ENCODE measurements around the gene HK1.
"Not testable (repeated sequence)": the region's sequence is repeated elsewhere in the genome, so short reads cannot be mapped to it uniquely, and the experiment has no call there.

Gene HK1

DNA sequence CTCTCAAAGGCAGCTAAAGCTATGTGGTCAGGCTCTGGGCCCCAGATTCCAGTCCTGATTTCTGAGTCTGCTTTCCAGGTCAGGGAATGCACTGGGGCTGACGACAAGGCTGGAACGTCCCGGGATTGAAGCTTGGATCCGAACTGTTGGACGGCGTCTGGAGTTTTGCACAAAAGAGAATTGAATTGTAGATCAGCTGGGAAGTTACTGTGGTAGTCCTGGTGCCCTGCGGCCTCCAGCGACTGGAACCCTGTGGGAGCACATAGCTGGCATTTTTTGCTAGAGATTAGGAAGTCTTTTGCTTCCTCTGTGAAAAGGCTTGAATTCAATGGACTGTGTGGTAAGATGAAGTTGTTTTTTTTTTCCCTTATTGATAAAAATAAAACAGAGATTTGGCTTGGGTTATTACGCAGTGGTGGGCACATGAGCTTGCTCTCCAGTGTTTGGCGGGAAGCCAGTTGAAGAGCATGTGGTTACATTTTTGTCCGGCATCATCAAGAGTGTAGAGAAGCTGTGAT is at the start of gene HK1:
Gene HK1 (plus strand): TSS at position 51 of the 518 bp plus-strand sequence.
- DNase-seq (ENCODE audit: low read depth, low spot score), result peak; percentile 90

DNA sequence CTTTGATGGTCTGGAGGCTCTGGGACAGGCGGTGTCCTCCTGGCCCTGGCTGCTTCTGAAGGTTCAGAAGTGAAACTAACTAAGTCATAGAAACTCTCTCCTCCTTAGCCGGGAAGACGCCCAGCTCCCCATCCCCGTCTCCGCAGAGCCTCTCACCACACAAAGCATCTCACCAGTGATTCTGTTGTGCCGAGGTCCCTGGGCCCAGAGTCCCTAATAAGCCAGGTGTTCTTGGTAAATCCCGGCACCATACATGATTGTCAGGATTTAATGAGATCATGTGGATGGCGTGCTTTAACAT is 48.7 kb upstream of the HK1 start:
- DNase-seq (ENCODE audit: low read depth, low spot score), result no peak

DNA sequence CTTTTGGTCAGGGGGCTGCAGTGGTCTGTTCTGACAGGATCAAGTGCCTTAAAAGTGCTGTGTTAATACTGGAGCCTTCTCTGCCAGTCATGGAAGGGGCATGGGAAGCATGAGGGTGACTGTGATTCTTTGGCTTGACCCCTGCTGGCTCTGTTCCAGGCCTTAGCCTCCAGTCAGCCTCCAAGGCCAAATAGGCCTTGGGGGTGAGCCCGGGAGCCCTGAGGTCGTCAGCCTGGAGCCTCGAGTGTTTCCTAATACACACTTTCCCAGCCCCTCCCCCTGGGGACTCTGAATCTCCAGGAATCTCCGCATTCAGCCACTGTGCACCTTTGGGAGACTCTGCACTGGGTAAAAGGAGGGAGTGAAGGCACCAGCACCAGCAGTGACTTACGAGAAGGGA is 48.2 kb upstream of the HK1 start:
- DNase-seq (ENCODE audit: low read depth, low spot score), result no peak

DNA sequence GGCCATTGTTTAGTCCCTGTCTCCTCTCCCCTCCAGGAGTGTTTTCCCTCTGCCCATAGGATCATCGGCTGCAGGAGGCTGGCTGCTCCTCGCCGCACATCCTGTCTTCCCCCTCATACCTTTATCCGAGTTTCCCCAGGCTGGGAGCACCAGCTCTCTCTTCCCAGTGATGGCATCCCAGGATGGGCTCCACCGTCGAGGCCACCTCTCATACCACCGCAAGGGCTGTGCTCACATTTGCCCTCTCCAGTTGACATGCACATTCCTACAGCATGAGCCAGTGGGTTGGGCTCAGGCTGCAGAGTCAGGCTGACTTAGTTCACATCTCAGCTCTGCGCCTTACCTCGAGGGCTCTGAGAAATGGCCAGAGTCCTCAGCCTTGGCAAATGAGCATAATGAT is 46.0 kb upstream of the HK1 start:
- DNase-seq (ENCODE audit: low read depth, low spot score), result peak; percentile 80

GRCh38 chr10:69232736-69233480 is 45.4 kb upstream of the HK1 start:
- DNase-seq (ENCODE audit: low read depth, low spot score), result no peak

DNA sequence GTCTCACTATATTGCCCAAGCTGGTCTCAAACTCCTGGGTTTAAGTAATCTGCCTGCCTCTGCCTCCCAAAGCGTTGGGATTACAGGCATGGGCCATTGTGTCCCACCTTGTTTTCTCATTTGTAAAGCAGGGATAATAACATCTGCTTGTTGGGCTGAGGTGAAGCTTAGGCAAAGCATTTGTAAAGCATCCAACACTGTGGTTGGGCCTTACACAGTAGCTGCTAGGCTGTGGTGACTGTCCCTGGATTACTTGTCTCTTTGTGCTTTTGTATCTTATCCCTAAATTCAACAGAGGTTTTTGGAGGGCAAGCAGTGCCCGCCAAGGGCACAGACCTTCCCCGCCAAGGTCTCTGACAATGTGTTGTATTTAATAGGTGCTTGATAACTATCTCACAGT is 43.8 kb upstream of the HK1 start:
- DNase-seq (ENCODE audit: low read depth, low spot score), result no peak

DNA sequence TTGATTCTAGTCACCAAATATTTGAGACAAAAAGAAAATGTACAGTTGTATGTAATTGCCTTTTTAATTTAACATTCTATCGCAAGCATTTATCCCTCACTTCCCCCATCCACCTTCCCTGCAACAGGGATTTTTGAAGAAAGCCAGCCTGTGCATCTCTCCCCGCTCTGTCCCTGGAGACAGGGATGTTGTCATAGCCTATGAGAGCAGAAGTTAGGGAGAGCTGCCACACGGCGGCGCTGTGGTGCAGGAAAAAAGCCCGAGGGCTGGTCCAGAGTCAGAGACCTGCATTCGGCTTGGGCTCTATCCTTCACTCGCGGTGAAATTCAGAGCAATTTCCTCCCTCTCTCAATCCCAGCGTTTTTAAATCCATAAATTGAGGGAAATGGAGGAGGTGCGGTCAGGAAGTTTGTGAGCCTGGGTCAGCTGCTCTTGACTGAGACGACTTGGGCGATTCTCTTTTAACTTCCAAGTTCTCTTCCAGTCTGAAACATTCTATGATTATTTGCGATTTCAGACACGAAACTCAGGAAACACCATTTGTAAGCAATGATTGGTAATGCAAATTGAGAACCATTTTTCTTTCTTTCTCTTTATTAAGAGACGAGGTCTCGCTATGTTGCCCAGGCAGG is 40.7 kb upstream of the HK1 start:
- peak; percentile 93 for DNase-seq (ENCODE audit: low read depth, low spot score)

- DNase-seq (ENCODE audit: low read depth, low spot score), result no peak
Observed at GRCh38 chr10:69239136-69239535, 39.2 kb upstream of the HK1 start.

- DNase-seq (ENCODE audit: low read depth, low spot score), result no peak
Observed at GRCh38 chr10:69239816-69240434, 38.4 kb upstream of the HK1 start.

GRCh38 chr10:69240455-69240854 is 37.8 kb upstream of the HK1 start:
- DNase-seq (ENCODE audit: low read depth, low spot score), result no peak

GRCh38 chr10:69241575-69241974 is 36.7 kb upstream of the HK1 start:
- no peak for DNase-seq (ENCODE audit: low read depth, low spot score)

DNA sequence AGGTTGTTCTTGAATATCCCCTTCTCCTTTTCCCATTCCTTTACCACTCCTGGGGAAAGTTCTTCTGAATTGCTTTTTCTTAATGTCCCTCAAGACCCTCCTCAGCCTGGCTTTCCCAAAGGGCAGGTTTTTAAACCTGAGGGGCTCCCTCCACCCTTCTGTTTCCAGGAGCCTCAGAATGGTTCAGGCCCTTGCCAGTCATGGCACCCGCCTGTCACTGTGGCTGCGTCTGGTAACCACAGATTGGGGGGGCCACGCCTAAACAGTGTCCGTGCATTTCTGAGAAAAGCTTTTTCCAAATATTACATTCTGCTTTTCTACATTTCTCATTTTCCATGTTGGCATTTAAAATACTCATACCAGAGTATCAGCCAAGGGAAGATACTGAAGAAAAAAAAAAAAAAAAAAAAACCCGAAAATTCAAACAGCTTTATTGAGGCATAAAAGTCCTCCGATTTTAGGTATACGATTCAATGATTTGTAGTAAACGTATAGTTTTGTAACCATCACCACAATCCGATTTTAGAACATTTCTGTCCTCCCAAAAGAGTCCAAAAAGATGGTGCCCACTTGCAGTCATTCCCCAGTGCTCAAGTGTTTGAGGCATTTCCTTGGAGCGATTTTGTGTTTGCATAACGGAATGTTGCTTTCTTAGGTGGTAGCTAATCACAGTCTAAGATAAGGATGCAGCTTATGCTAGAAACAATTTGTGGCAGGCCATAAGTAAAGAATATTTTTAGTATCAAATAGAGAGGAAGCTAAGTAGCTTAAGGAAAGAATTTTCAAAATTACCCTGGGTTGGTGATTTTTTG is 36.0 kb upstream of the HK1 start:
- DNase-seq (ENCODE audit: low read depth, low spot score), result no peak

DNA sequence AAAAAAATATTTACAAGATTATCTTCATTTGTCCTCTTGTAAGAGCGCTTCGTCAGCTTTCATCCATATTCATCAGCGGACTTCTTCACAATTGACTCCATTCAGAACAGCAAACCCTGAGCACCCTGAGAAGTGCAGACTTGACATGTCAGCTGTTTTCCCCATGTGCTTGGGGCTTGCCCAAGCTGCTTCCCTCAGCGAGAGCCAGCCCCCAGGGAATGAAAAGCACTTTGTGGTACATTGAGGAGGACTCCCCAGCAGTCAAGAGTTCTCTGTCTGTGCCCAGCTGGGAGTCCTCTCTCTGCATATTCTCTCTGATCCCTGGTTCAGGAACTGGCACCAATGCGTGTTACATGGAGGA is 35.5 kb upstream of the HK1 start:
- no peak for DNase-seq (ENCODE audit: low read depth, low spot score)

DNA sequence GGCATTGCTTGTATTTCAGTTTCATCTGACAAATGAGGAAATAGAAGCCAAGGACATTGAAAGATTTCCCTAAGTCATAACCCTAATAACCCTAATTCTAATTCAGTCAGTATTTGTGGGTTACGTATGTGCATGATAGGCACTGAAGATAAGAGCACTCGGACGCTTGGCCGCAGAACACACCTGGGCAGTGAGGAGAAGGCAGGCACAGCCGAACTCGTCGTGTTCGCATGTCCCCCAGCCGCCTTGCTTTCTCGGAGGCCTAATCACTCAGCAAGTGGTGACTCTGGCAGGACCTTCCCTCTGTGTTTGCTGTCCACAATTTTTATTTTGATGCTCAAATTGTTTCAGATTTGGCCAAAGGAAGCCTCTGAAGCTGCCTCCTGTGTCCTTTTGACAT is 34.5 kb upstream of the HK1 start:
- DNase-seq (ENCODE audit: low read depth, low spot score), result no peak

GRCh38 chr10:69246036-69246435 is 32.3 kb upstream of the HK1 start:
- no peak for DNase-seq (ENCODE audit: low read depth, low spot score)

GRCh38 chr10:69246581-69247312 is 31.5 kb upstream of the HK1 start:
- DNase-seq (ENCODE audit: low read depth, low spot score), result no peak

DNA sequence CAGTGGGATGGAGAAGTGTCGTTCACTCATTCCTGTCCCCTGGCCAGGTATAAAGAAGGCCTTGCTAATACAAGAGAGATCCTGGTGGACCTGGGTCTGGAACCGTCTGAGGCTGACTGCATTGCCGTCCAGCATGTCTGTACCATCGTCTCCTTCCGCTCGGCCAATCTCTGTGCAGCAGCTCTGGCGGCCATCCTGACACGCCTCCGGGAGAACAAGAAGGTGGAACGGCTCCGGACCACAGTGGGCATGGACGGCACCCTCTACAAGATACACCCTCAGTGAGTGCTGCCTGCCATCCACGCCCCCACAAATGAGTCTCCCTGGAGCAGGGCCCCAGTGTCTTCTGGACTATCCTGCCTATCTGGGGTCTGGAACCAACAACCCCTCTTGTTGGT is 31.0 kb upstream of the HK1 start:
- DNase-seq (ENCODE audit: low read depth, low spot score), result no peak

DNA sequence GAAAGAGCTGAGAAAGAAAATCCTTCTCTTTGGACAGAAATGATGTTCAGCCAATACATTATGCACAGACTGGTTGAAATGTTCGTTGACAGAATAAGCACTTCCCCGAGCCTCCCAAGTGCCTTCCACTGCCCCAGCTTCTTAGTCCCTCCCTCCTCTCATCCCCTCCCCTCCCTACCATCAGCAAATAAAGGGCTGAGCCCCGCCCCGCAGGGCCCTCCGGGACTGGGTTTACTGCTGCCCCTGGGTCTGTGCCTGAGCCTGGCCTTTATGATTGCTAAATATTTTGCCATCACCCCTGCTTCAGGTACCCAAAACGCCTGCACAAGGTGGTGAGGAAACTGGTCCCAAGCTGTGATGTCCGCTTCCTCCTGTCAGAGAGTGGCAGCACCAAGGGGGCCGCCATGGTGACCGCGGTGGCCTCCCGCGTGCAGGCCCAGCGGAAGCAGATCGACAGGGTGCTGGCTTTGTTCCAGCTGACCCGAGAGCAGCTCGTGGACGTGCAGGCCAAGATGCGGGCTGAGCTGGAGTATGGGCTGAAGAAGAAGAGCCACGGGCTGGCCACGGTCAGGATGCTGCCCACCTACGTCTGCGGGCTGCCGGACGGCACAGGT is 30.1 kb upstream of the HK1 start:
- DNase-seq (ENCODE audit: low read depth, low spot score), result no peak

GRCh38 chr10:69250041-69250440 is 28.3 kb upstream of the HK1 start:
- no peak for DNase-seq (ENCODE audit: low read depth, low spot score)

DNA sequence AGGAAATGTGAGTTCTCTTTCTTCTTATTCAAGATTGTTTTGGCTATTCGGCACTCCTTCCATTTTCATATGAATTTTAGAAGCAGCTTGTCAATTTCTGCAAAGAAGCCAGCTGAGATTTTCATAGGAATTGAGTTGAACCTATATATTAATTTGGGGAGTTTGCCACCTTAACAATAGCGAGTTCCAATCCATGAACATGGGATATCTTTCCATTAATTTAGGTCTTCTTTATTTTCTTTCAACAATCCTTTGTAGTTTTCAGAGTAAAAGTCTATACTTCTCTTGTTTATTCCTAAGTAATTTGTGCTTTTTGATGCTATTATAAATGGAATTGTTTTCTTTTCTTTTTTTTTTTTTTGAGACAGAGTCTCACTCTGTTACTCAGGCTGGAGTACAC is 26.9 kb upstream of the HK1 start:
- DNase-seq (ENCODE audit: low read depth, low spot score), result not testable (repeated sequence)

- DNase-seq (ENCODE audit: low read depth, low spot score), result no peak
Observed at GRCh38 chr10:69253171-69253570, 25.1 kb upstream of the HK1 start.
